Stimulated activated CD4-positive, alpha-beta T cell treated with anti-CD3 and anti-CD28 coated beads, Interleukin-2, amount 100 ng/mL, for 48 hours (primary cell): Measurements from ENCODE around the gene MSRB3.
"Not testable (repeated sequence)": the region's sequence is repeated elsewhere in the genome, so short reads cannot be mapped to it uniquely, and the experiment has no call there.

Experiments
- DNase-seq, 2 donors: peaks; one replicate each; pipeline ENCODE4 v3.0.0-alpha.2; 2020

MSRB3 gene

GRCh38 chr12:65407388-65408149, 129.1 kb downstream of the MSRB3 start:
- no peak for DNase-seq

DNA sequence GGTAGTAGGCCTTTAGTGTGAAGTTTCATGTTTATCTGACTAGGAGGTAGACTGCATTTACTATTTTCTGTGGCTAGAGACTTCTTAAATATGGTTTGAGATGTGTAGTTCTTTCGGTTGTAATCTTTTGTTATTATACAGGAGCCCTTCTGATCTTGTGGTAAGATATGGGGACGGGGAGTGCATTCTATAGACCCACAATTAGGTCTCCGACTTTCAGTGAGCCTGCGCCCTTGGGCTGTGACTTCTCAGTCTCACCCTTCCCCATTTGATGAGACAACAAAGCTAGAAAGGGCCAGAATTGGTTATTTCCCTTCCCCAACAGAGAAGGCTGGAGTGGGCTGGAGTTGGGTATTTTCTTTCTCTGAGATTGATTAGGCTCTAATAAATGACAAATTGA, 130.0 kb downstream of the MSRB3 start:
- no peak for DNase-seq

DNA sequence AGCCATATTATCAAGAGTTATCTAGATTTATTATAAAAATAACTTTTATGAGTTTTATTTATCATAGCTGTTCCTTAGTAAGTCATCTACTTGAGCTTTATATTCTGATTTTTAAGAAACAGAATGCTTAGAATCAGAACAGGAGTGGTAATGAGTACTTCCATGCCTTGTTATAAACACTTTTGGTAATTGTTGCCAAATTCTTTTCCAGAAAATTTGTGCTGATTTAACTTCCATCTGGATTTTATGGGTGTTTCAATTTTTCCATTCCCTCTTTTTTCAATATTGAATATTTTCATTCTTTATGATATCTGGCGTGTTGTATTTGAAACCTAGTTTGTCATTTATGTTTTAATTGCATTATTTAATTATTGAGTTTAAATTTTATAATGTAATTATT, 131.2 kb downstream of the MSRB3 start:
- no peak for DNase-seq

GRCh38 chr12:65411171-65411570, 132.7 kb downstream of the MSRB3 start:
- DNase-seq, result no peak

DNA sequence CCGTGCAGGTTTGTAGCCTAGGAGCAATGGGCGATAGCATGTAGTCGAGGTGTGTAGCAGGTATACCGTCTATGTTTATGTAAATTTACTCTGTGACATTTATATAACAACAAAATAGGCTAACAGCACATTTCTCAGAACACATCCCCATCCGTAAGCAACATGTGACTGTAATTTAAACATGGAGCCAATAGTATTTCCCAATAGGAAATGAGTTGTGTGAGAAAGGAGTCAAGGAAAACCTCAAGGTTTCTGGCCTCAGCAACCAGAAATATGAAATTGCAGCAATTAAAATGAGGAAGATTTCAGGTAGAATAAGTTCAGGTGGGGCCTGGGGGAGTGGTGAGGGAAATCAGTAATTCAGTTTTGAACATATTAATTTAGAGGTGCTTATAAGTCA, 136.0 kb downstream of the MSRB3 start:
- DNase-seq, result no peak

GRCh38 chr12:65415826-65416225, 137.3 kb downstream of the MSRB3 start:
- DNase-seq, result no peak

GRCh38 chr12:65419284-65420072, 141.0 kb downstream of the MSRB3 start:
- no peak for DNase-seq

- no peak for DNase-seq
Observed at GRCh38 chr12:65420941-65421340, 142.5 kb downstream of the MSRB3 start.

GRCh38 chr12:65427646-65428045, 149.2 kb downstream of the MSRB3 start:
- DNase-seq, result no peak

- DNase-seq, result no peak
Observed at GRCh38 chr12:65430006-65430405, 151.5 kb downstream of the MSRB3 start.

DNA sequence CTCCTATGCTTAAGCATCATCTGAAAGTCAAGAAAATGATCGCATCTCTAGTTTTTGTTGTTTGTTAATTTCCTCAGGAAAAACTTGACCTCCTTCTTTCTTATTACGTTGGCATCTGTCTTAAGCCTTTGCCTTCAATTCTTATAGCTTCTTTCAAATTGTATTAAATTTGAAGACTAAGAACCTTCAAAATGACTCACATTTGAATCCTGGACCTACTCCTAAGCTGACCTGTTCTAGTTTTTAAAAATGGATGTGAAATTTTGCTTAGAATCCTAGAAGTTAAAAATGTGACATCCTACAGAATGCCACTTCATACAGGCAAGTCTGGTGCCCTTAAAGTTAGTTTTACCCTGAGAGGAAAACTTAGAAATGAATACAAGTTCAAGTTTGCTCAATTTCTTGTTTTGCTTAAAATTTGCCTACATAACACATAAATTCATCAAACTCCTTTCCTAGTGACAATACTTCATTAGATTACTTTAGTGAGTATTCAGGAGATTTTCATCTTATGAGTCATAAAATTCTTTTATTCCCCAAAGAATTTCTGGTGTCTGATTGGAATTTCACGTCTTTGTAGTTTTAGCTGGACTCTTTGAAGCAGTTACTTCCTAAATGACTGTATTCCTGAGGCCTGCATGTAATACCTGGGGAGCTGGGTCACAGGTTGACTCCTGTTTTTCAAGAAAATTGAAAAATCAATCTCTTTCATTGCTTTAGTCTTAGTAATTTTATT, 152.3 kb downstream of the MSRB3 start:
- DNase-seq, result no peak

DNA sequence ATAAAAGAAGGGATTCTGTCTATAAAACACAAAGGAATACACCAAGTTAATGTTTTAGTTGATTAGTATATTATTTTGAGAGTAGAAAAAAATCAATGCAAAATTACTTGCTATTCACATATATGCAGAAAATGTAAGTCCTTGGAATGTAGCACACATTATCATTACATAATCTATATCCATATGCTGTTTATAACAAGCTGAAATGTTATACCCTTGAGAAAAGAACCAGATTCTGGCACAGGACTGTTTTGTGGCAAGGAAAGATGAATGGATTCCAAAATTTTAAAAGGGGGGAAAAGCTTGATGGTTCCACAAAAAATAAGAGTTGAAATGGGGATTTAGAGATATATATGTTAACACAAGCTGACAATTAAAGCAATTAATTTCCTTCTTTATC, 153.6 kb downstream of the MSRB3 start:
- DNase-seq, result no peak

DNA sequence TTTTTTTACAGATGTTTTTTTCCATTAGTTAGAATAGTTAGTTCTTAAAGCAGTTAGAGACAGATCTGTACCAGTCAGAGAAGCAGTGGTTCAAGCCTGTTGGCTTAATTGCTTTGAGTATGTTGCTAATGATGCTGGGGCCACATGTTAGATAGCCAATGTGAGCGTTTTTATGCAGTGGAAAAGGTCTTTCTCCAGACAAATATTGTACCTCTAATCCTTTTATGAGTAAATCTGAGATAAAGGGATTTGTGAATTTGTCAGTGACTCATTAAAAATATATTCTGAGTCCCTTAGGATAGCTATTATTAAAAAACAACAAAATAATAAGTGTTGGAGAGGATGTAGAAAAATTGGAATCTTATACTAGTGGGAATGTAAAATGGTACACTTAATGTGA, 154.2 kb downstream of the MSRB3 start:
- no peak for DNase-seq

DNA sequence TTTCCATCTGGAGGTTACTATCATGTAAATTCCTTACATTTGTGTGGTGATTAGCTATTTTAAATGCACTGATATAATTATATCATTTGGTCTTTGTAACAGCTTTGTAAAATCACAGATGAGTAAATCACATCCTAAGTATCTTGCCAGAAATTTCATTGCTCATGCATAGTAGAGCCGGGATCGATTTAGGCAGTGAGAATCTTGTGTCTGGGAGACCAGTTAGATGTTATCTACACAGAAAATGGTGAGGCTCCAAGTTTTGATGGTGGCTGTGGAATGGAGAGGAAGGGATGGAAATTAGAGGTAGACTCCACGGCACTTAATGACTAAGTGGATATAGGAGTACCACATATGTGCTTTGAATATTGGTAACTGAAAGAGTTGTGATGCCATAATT, 156.3 kb downstream of the MSRB3 start:
- no peak for DNase-seq

- DNase-seq, result no peak
Observed at GRCh38 chr12:65443038-65443437, 164.6 kb downstream of the MSRB3 start.

DNA sequence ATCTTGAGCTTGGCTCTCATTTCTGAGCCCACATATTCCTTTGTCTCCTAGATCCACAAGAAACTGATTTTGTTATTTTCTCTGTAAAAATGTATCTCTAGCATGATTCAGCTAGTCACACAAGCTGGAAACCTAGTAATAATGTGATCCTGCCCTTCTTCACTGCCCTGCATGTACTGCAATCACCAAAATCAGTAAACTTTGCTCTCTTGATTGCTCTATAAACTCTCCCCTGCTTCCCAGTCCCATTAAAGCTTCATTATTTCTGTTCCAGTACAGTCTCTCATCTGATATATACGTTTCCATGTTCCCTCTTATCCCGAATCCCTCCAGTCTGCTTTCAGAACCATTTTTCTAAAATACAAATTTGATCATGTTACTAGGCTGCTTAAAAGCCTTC, 166.5 kb downstream of the MSRB3 start:
- DNase-seq, result no peak

GRCh38 chr12:65446901-65447300, 168.4 kb downstream of the MSRB3 start:
- no peak for DNase-seq

GRCh38 chr12:65449400-65449799, 170.9 kb downstream of the MSRB3 start:
- DNase-seq, result no peak

- no peak for DNase-seq
Observed at GRCh38 chr12:65450625-65451024, 172.1 kb downstream of the MSRB3 start.

DNA sequence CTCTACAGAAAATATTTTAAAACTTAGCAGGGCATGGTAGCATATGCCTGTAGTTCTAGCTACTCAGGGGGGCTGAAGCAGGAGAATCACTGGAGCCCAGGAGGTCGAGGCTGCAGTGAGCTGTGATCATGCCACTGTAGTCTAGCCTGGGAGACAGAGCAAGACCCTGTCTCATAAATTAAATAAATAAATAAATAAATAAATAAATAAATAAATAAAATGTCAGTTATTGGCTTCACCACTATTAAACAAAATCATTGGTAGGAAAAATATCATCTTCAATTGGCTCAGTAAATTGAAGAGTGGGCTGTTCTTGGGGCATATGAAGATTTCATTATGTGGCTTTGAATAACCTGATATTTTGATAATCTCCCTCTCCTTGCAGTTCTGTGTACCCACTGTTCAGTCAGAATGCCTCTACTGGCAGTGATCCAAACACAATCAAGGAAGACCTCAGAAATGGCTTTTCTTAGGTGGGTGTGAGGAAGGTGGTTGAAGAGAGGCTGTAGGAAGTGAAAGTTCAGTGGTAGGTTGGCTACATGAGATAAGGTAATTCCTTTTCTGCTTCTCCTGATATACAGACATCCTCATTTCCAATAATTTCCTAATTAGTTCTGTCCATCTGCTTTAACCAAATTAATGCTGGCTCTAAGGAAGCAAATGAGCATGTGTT, 175.8 kb downstream of the MSRB3 start:
- no peak for DNase-seq

GRCh38 chr12:65457341-65457740, 178.9 kb downstream of the MSRB3 start:
- not testable (repeated sequence) for DNase-seq

DNA sequence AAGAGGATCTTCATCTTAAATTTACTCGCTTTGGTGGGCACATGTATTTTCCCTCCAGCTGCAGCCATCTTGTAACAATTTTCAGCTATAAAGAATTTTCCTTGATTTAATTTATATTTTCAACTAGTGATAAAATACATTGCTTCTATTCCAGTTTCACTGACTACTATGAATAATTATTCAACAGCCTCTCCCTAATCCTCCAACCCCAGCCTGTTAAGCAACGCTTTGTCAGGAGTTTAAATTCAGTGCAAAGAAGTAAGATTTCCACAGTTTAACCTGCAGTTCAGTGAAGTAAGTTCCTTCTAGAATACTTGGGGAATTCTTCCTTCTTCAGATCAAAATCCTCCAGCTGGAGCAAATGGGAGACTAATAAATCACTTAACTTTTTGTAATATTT, 180.2 kb downstream of the MSRB3 start:
- no peak for DNase-seq

- no peak for DNase-seq
Observed at GRCh38 chr12:65459545-65459944, 181.1 kb downstream of the MSRB3 start.
